SK-N-SH treated with all-trans-retinoic acid at 6 μM for 48 hours (cell line): ENCODE data around the gene KIAA0513.
A peak's percentile ranks its signal among the peaks of the same experiment; 100 is the strongest.

Experiments used
- ATAC-seq: fragments of 200-7000 bp; cut with Tn5 transposase; 3 replicates; pipeline ENCODE4 v1.9.1; 2020; ENCODE audit warnings: mild to moderate bottlenecking, moderate library complexity
- ARNTL ChIP-seq: fragments of 450-650 bp; formaldehyde crosslinking; IDR thresholded peaks from 2 replicates; pipeline ENCODE4 v1.5.0; 2020; ENCODE audit warnings: low read depth, mild to moderate bottlenecking, moderate library complexity, borderline replicate concordance
- BACH2 ChIP-seq: fragments of 250-450 bp; sonication (Bioruptor Pico); IDR thresholded peaks from 2 replicates; pipeline ENCODE4 v1.9.0; 2021; ENCODE audit warnings: mild to moderate bottlenecking, borderline replicate concordance
- CSDC2 ChIP-seq: fragments of 250-450 bp; sonication (Bioruptor Pico); IDR thresholded peaks from 2 replicates; pipeline ENCODE4 v1.5.0; 2020; ENCODE audit warnings: mild to moderate bottlenecking, moderate library complexity
- ESRRG ChIP-seq: fragments of 250-450 bp; sonication (Bioruptor Pico); IDR thresholded peaks from 2 replicates; pipeline ENCODE4 v1.6.1; 2021; ENCODE audit warnings: mild to moderate bottlenecking
- GLIS3 ChIP-seq: fragments of 250-450 bp; sonication (Bioruptor Pico); IDR thresholded peaks from 2 replicates; pipeline ENCODE4 v1.5.0; 2020; ENCODE audit warnings: mild to moderate bottlenecking, moderate library complexity
- ISL1 ChIP-seq: fragments of 250-450 bp; sonication (Bioruptor Pico); IDR thresholded peaks from 2 replicates; pipeline ENCODE4 v2.1.2; 2022; ENCODE audit warnings: mild to moderate bottlenecking, moderate library complexity
- OSR1 ChIP-seq: fragments of 250-450 bp; sonication (Bioruptor Pico); IDR thresholded peaks from 2 replicates; pipeline ENCODE4 v1.8.0; 2022; ENCODE audit warnings: moderate library complexity, mild to moderate bottlenecking, inconsistent platforms
- PATZ1 ChIP-seq: fragments of 250-450 bp; sonication (Bioruptor Pico); IDR thresholded peaks from 2 replicates; pipeline ENCODE4 v1.8.0; 2020; ENCODE audit warnings: mild to moderate bottlenecking, moderate library complexity, borderline replicate concordance
- POU6F1 ChIP-seq: fragments of 250-450 bp; sonication (Bioruptor Pico); IDR thresholded peaks from 2 replicates; pipeline ENCODE4 v1.8.0; 2021; ENCODE audit warnings: low read depth, mild to moderate bottlenecking, moderate library complexity, borderline replicate concordance
- PPARA ChIP-seq: fragments of 250-450 bp; sonication (Bioruptor Pico); IDR thresholded peaks from 2 replicates; pipeline ENCODE4 v1.5.0; 2020; ENCODE audit warnings: mild to moderate bottlenecking, borderline replicate concordance
- RARB ChIP-seq: fragments of 250-450 bp; sonication (Bioruptor Pico); IDR thresholded peaks from 2 replicates; pipeline ENCODE4 v1.8.0; 2021; ENCODE audit warnings: mild to moderate bottlenecking, moderate library complexity
- SNAI2 ChIP-seq: fragments of 250-450 bp; sonication (Bioruptor Pico); IDR thresholded peaks from 2 replicates; pipeline ENCODE4 v1.5.0; 2020; ENCODE audit warnings: mild to moderate bottlenecking, moderate library complexity
- TOX ChIP-seq: fragments of 250-450 bp; sonication (Bioruptor Pico); IDR thresholded peaks from 2 replicates; pipeline ENCODE4 v1.8.0; 2021; ENCODE audit warnings: mild to moderate bottlenecking, moderate library complexity, borderline replicate concordance
- TSHZ2 ChIP-seq: fragments of 250-450 bp; sonication (Bioruptor Pico); IDR thresholded peaks from 2 replicates; pipeline ENCODE4 v1.5.0; 2020; ENCODE audit warnings: mild to moderate bottlenecking, moderate library complexity
- ZFP3 ChIP-seq: fragments of 250-450 bp; sonication (Bioruptor Pico); IDR thresholded peaks from 2 replicates; pipeline ENCODE4 v1.5.0; 2020; ENCODE audit warnings: mild to moderate bottlenecking, moderate library complexity
- ZFP30 ChIP-seq: fragments of 450-650 bp; formaldehyde crosslinking; IDR thresholded peaks from 2 replicates; pipeline ENCODE4 v1.5.0; 2022; ENCODE audit warnings: mild to moderate bottlenecking, moderate library complexity
- ZNF565 ChIP-seq: fragments of 450-650 bp; formaldehyde crosslinking; conservative IDR thresholded peaks from 2 replicates; pipeline ENCODE4 v1.5.0; 2020; ENCODE audit warnings: low read depth, mild to moderate bottlenecking, moderate library complexity
- ZNF70 ChIP-seq: fragments of 450-650 bp; formaldehyde crosslinking; IDR thresholded peaks from 2 replicates; pipeline ENCODE4 v1.5.0; 2020; ENCODE audit warnings: mild to moderate bottlenecking, moderate library complexity
- ZNF8 ChIP-seq: fragments of 450-650 bp; formaldehyde crosslinking; IDR thresholded peaks from 2 replicates; pipeline ENCODE4 v1.5.0; 2020; ENCODE audit warnings: mild to moderate bottlenecking, moderate library complexity
- TF ChIP-seq, protein P1 (sequence below): fragments of 250-450 bp; sonication (Bioruptor Pico); IDR thresholded peaks from 2 replicates; pipeline ENCODE4 v1.5.1; 2021; ENCODE audit warnings: mild to moderate bottlenecking, moderate library complexity
- TF ChIP-seq, protein P2 (sequence below): fragments of 250-450 bp; sonication (Bioruptor Pico); IDR thresholded peaks from 2 replicates; pipeline ENCODE4 v1.5.1; 2020; ENCODE audit warnings: low read depth, mild to moderate bottlenecking, moderate library complexity

KIAA0513 gene

DNA sequence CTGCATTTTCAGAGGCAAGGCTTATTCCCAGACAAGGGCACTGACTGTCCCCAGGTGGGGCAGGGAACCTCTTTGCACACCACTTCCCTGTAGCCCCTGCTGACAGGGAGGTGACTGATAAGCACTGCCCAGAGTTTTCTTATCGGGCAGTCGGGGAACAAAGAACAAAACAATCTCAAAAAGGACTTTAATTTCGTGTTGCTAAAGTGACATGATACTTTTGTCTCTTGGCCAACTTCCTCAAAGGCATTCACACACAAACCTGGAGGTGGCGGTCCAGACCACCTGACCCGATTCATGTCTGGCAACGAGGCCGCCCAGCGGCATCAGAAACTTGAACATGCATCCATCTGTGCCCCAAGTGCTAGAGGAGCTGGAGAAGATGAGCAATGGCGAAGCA, 45.2 kb upstream of the KIAA0513 start (continued):
- TF ChIP-seq PATZ1 (CRISPR knock-in tag) (no peak), OSR1 (CRISPR knock-in tag) (no peak), BACH2 (CRISPR knock-in tag) (no peak), ZNF70 (no peak), GLIS3 (CRISPR knock-in tag) (no peak)

GRCh38 chr16:84985079-84986065, 42.2 kb upstream of the KIAA0513 start:
- no peak for TF ChIP-seq ESRRG (CRISPR knock-in tag)
- TF ChIP-seq TSHZ2 = no peak
- TF ChIP-seq ISL1 (CRISPR knock-in tag) = 0 out of 2 replicates have a peak, but pooled peaks have one; percentile 12
- TF ChIP-seq ZNF565 = no peak
- TF ChIP-seq RARB (CRISPR knock-in tag) = no peak
- no peak for TF ChIP-seq CSDC2
- no peak for TF ChIP-seq ZFP3 (CRISPR knock-in tag)
- TF ChIP-seq ZFP30 (CRISPR knock-in tag) = no peak
- no peak for TF ChIP-seq POU6F1
- no peak for TF ChIP-seq ARNTL (CRISPR knock-in tag)
- TF ChIP-seq SNAI2 = no peak
- TF ChIP-seq OSR1 (CRISPR knock-in tag) = peak; percentile 59; the same call in 1 of the 2 replicates
- TF ChIP-seq ZNF8 (CRISPR knock-in tag) = no peak

DNA sequence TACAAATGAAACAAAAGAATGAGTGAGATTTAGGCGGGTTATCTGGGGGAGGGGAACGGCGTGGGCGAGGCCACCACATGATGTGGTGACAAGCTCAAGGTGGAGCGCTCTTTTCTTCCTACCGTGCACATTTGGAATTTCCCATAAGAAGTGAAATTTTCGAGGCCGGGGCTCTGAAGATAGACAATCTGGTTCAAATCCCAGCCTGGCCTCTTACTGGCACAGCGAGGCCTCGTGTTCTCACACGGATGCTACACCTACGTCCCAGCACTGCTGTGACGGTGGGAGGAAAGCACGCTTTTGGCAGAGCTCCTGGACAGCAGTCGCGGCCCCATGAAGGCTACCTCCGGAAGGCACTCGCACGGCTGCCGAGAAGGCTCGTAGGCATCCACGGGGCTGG, 41.5 kb upstream of the KIAA0513 start:
- TF ChIP-seq ZFP3 (CRISPR knock-in tag) (no peak), ARNTL (CRISPR knock-in tag) (no peak), SNAI2 (no peak), TOX (no peak)
- ATAC-seq = no peak

More at GRCh38 chr16:84985079-84986065, 42.2 kb upstream of the KIAA0513 start:
- peak; percentile 89 for ATAC-seq

DNA sequence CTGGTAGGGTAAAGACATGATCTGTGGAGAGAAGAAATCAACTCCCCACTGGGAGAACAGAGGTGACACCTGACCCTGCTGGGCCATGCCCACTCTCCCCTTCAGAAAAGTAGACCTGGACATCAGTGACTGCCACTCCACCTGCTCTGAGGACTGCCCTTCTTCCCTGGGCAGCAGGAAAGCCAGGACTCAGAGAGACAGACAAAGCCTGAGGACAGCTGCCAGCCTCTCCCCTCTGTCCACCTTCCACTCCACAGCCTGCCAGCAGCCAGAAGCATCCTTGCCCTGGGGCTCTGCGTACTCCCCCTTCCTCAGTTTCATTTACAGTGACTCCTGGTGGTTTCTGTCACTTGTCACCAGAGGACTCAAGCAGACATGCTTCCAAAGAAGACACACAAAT, 40.7 kb upstream of the KIAA0513 start:
- TF ChIP-seq ZNF8 (CRISPR knock-in tag) (no peak), BACH2 (CRISPR knock-in tag) (no peak), GLIS3 (CRISPR knock-in tag) (no peak), ISL1 (CRISPR knock-in tag) (no peak), PPARA (no peak), SNAI2 (no peak)
- TF ChIP-seq, protein P1, sequence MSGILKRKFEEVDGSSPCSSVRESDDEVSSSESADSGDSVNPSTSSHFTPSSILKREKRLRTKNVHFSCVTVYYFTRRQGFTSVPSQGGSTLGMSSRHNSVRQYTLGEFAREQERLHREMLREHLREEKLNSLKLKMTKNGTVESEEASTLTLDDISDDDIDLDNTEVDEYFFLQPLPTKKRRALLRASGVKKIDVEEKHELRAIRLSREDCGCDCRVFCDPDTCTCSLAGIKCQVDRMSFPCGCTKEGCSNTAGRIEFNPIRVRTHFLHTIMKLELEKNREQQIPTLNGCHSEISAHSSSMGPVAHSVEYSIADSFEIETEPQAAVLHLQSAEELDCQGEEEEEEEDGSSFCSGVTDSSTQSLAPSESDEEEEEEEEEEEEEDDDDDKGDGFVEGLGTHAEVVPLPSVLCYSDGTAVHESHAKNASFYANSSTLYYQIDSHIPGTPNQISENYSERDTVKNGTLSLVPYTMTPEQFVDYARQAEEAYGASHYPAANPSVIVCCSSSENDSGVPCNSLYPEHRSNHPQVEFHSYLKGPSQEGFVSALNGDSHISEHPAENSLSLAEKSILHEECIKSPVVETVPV (CRISPR knock-in tag) = no peak
- TF ChIP-seq, protein P2, sequence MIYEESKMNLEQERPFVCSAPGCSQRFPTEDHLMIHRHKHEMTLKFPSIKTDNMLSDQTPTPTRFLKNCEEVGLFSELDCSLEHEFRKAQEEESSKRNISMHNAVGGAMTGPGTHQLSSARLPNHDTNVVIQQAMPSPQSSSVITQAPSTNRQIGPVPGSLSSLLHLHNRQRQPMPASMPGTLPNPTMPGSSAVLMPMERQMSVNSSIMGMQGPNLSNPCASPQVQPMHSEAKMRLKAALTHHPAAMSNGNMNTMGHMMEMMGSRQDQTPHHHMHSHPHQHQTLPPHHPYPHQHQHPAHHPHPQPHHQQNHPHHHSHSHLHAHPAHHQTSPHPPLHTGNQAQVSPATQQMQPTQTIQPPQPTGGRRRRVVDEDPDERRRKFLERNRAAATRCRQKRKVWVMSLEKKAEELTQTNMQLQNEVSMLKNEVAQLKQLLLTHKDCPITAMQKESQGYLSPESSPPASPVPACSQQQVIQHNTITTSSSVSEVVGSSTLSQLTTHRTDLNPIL (CRISPR knock-in tag) = no peak
- ATAC-seq = no peak
